GM19463 (cell line): ENCODE data around the gene ZNF839.
"Not testable (repeated sequence)": the region's sequence is repeated elsewhere in the genome, so short reads cannot be mapped to it uniquely, and the experiment has no call there.

ENCODE experiments used
- ATAC-seq: cut with Tn5 transposase; IDR thresholded peaks from one replicate; pipeline ENCODE4 v1.9.1; 2021; ENCODE audit warnings: mild to moderate bottlenecking, moderate library complexity; ENCODE audit not compliant: unreplicated experiment

The ZNF839 gene

GRCh38 chr14:102333795-102334705 is 14.5 kb downstream of the ZNF839 start:
- ATAC-seq, result no peak

GRCh38 chr14:102335163-102335562 is 15.6 kb downstream of the ZNF839 start:
- no peak for ATAC-seq

- ATAC-seq, result no peak
These were observed 19.2 kb downstream of the ZNF839 start for GRCh38 chr14:102338724-102339123.

- ATAC-seq, result no peak
These were observed 22.0 kb downstream of the ZNF839 start for GRCh38 chr14:102341566-102341965.

GRCh38 chr14:102342238-102342637 is 22.7 kb downstream of the ZNF839 start:
- ATAC-seq, result no peak

GRCh38 chr14:102344084-102344483 is 24.5 kb downstream of the ZNF839 start:
- no peak for ATAC-seq

- ATAC-seq, result no peak
These were observed 24.9 kb downstream of the ZNF839 start for GRCh38 chr14:102344485-102344884.

GRCh38 chr14:102345232-102345631 is 25.7 kb downstream of the ZNF839 start:
- no peak for ATAC-seq

- ATAC-seq, result no peak
These were observed 27.1 kb downstream of the ZNF839 start for GRCh38 chr14:102346645-102347044.

- no peak for ATAC-seq
These were observed 28.8 kb downstream of the ZNF839 start for GRCh38 chr14:102348376-102348775.

- no peak for ATAC-seq
These were observed 31.5 kb downstream of the ZNF839 start for GRCh38 chr14:102351023-102351422.

GRCh38 chr14:102351593-102351992 is 32.0 kb downstream of the ZNF839 start:
- not testable (repeated sequence) for ATAC-seq

GRCh38 chr14:102352213-102352612 is 32.7 kb downstream of the ZNF839 start:
- no peak for ATAC-seq

- ATAC-seq, result no peak
These were observed 33.6 kb downstream of the ZNF839 start for GRCh38 chr14:102353126-102353619.

GRCh38 chr14:102356280-102356679 is 36.7 kb downstream of the ZNF839 start:
- ATAC-seq, result no peak

GRCh38 chr14:102359341-102359740 is 39.8 kb downstream of the ZNF839 start:
- no peak for ATAC-seq

- ATAC-seq, result no peak
These were observed 40.8 kb downstream of the ZNF839 start for GRCh38 chr14:102360388-102360787.

- peak; percentile 48 for ATAC-seq
These were observed 42.5 kb downstream of the ZNF839 start for GRCh38 chr14:102362084-102362483.

GRCh38 chr14:102362545-102363181 is 43.1 kb downstream of the ZNF839 start, which contains the start of the genes CINP and TECPR2:
CINP (minus strand) TSS chr14:102362890; CDS start chr14:102362851, 39 bp downstream.
TECPR2 (plus strand) TSS chr14:102362941; CDS start chr14:102376722, 13,781 bp downstream.
- peak; percentile 90 for ATAC-seq

GRCh38 chr14:102363182-102363943 is 43.8 kb downstream of the ZNF839 start:
- ATAC-seq, result peak; percentile 21

- ATAC-seq, result no peak
These were observed 50.8 kb downstream of the ZNF839 start for GRCh38 chr14:102370305-102370809.
